Thymus (tissue), 11 donors: ENCODE results near the gene TADA3. TPM values are rescaled to one million over a fixed set of nuclear protein-coding genes. Genes with fewer than 3 reads are reported as not detected.

Source experiments
- DNase-seq, 9 donors: peaks; one replicate each; pipeline ENCODE4 v3.0.0-alpha.2; 2013; ENCODE audit warnings: low spot score in 9 of 9, low read depth in 6 of 9, missing footprints in 1 of 9
- H3K27ac ChIP-seq, 2 donors: one replicate each; pipeline ENCODE4 v1.5.1; 2013; ENCODE audit warnings: control low read depth in 1 of 2, low read depth in 1 of 2, low read length in 1 of 2, mild to moderate bottlenecking in 1 of 2, moderate library complexity in 1 of 2
- H3K27me3 ChIP-seq, 2 donors: one replicate each; pipeline ENCODE4 v1.5.1; 2013; ENCODE audit warnings: low read length in 1 of 2; ENCODE audit not compliant: control insufficient read depth in 2 of 2, insufficient read depth in 1 of 2
- H3K36me3 ChIP-seq, 2 donors: one replicate each; pipeline ENCODE4 v1.5.1; 2013; ENCODE audit warnings: low read length in 1 of 2, mild to moderate bottlenecking in 1 of 2, moderate library complexity in 1 of 2; ENCODE audit not compliant: control insufficient read depth in 2 of 2, insufficient read depth in 2 of 2
- H3K4me1 ChIP-seq, 2 donors: one replicate each; pipeline ENCODE4 v1.5.1; 2013; ENCODE audit warnings: low read length in 2 of 2; ENCODE audit not compliant: control insufficient read depth in 2 of 2, insufficient read depth in 2 of 2
- H3K4me3 ChIP-seq, 2 donors: one replicate each; pipeline ENCODE4 v1.5.1; 2013; ENCODE audit warnings: low read length in 2 of 2, control low read depth in 1 of 2, mild to moderate bottlenecking in 1 of 2
- H3K9me3 ChIP-seq, 2 donors: one replicate each; pipeline ENCODE4 v1.5.1; 2013; ENCODE audit warnings: low read length in 1 of 2, mild to moderate bottlenecking in 1 of 2; ENCODE audit not compliant: control insufficient read depth in 2 of 2, insufficient read depth in 1 of 2
- WGBS: extraction: QIAGEN DNeasy Blood & Tissue Kit; methylation state at CpG from one replicate; pipeline ENCODE4 v1.1.7; 2013; 5-methylcytosine and 5-hydroxymethylcytosine counted together
- polyA plus RNA-seq: library from polyadenylated mRNA; stranded (reverse); fragments of 200-250 nt; gene quantifications from one replicate; pipeline ENCODE4 v1.2.3, GENCODE V29; 2013
- total RNA-seq: library from RNA; stranded (reverse); fragments of 120-200 nt; gene quantifications from one replicate; pipeline ENCODE4 v1.2.4, GENCODE V29; 2013
- donor health status: healthy.

Gene TADA3
- total and polyA plus RNA-seq, 2 donors = 43.6 to 47.6 TPM

DNA sequence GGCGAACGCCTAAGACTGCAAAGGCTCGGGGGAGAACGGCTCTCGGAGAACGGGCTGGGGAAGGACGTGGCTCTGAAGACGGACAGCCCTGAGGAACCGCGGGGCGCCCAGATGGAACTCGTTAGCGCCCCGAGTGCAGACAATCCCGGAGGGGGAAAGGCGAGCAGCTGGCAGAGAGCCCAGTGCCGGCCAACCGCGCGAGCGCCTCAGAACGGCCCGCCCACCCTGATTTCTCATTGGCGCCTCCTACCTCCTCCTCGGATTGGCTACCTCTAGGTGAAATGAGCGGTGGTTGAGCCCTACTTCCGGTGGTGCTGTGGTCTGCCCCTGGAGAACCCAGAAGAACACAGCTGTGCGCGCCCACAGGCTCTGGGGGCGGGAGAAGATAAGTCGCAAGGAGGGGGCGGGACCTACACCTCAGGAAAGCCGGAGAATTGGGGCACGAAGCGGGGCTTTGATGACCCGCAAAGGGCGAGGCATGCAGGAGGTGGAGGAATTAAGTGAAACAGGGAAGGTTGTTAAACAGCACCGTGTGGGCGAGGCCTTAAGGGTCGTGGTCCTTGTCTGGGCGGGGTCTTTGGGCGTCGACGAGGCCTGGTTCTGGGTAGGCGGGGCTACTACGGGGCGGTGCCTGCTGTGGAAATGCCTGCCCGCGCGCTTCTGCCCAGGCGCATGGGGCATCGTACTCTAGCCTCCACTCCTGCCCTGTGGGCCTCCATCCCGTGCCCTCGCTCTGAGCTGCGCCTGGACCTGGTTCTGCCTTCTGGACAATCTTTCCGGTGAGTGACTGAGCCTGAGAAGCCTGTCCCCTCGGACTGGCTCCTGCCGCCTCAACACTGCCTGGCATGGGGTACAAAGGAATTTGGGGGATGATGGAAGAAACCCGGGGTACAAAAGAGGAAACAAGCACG lies 42.4 kb downstream of the TADA3 start, which contains the start of gene OGG1:
OGG1 (plus strand) TSS at position 308 of the 911 bp plus-strand sequence; CDS start at position 643, 335 bp downstream.
- H3K27ac ChIP-seq = peak within 1 kb of the TSS; percentile 86 to 94
- H3K27me3 ChIP-seq = no peaks in the 10 kb centered on the region
- H3K36me3 ChIP-seq = peaks cover 46 to 61% of the 10 kb centered on the region in 2 donors
- WGBS = under 1% methylated on average over 60 of the region's 60 CpGs
- peak; percentile 93 to 99 (median 97) for DNase-seq
- H3K9me3 ChIP-seq = no peaks in the 10 kb centered on the region
- peaks cover 21 to 28% of the 10 kb centered on the region in 2 donors for H3K4me1 ChIP-seq
- H3K4me3 ChIP-seq = peak within 1 kb of the TSS; percentile 63 to 68

DNA sequence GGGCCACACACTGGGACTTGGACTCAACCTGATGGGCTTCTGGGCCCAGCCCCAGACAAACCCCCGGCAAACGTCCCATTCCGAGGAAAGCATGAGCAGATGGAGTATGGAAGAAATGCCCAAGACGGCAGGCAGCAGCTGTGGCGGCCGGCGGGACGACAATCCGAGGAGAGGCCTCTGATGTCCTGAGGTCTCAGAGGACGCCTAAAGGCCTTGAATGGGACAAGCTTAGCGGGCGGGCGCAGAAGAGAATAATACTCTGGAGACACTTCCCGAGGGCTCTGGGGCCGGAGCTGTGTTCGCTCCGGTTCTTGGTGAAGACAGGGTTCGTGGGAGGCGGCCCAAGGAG lies 43.0 kb downstream of the TADA3 start:
- DNase-seq = no peak
- H3K27ac ChIP-seq = peak overlapping the region; percentile 86 to 90
- no peaks in the 10 kb centered on the region for H3K27me3 ChIP-seq
- H3K9me3 ChIP-seq = no peaks in the 10 kb centered on the region
- peak overlapping the region; percentile 63 to 68 for H3K4me3 ChIP-seq
- peaks cover 17 to 23% of the 10 kb centered on the region in 2 donors for H3K4me1 ChIP-seq
- H3K36me3 ChIP-seq = peaks cover 48 to 61% of the 10 kb centered on the region in 2 donors
- WGBS = 29% methylated on average over 19 of the region's 19 CpGs

- H3K4me3 ChIP-seq = no peak overlapping the region
- peaks cover 17 to 22% of the 10 kb centered on the region in 2 donors for H3K4me1 ChIP-seq
- no peaks in the 10 kb centered on the region for H3K9me3 ChIP-seq
- peaks cover 60 to 72% of the 10 kb centered on the region in 2 donors for H3K36me3 ChIP-seq
- no peak for DNase-seq
- no peak overlapping the region for H3K27ac ChIP-seq
- WGBS = 99% methylated on average over 2 of the region's 2 CpGs
- no peaks in the 10 kb centered on the region for H3K27me3 ChIP-seq
These were observed 44.2 kb downstream of the TADA3 start for GRCh38 chr3:9748031-9748430.

DNA sequence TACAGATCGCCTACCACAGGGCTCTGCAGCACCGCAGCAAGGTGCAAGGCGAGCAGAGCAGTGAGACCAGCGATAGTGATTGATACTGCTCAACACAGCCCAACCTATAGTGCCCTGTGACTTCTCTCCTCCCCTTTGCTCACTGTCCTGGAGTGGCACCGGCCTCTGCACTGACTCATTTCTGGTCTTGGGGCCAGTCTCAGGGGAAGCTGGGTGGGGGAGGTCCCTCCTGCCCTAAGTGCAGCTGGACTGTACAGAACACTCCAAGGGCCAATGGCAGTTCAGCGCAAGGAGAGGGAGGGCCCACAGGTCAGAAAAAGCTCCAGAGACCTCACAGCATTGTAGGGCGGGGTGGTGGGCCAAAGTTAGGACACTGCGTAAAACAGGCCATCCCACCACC lies 45.0 kb downstream of the TADA3 start:
- DNase-seq = no peak
- WGBS = 97% methylated on average over 8 of the region's 8 CpGs
- peaks cover 17 to 22% of the 10 kb centered on the region in 2 donors for H3K4me1 ChIP-seq
- H3K27ac ChIP-seq = no peak overlapping the region
- no peaks in the 10 kb centered on the region for H3K27me3 ChIP-seq
- H3K36me3 ChIP-seq = peaks cover 64 to 74% of the 10 kb centered on the region in 2 donors
- H3K9me3 ChIP-seq = no peaks in the 10 kb centered on the region
- H3K4me3 ChIP-seq = no peak overlapping the region

DNA sequence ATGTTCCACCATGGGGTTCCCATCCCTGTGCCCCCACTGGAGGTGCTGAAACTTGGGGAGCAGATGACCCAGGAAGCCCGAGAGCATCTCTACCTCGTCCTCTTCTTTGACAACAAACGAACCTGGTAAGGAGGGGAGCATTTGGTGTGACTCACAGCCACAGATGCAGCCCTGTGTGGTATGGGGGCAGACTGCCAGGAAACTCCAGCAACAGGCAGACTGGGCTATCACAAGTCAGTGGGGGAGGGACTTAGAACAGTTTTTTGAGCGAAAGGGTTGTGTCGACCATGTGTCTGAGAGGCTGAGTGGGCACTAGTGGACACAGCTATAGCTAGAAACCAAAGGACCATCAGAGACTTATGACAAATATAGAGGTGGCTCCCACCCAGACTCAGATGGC lies 45.9 kb downstream of the TADA3 start:
- WGBS = 95% methylated on average over 5 of the region's 5 CpGs
- H3K27ac ChIP-seq = no peak overlapping the region
- H3K4me1 ChIP-seq = peaks cover 10 to 16% of the 10 kb centered on the region in 2 donors
- H3K27me3 ChIP-seq = no peaks in the 10 kb centered on the region
- H3K4me3 ChIP-seq = no peak overlapping the region
- H3K36me3 ChIP-seq = peaks cover 68 to 75% of the 10 kb centered on the region in 2 donors
- DNase-seq = no peak
- no peaks in the 10 kb centered on the region for H3K9me3 ChIP-seq

DNA sequence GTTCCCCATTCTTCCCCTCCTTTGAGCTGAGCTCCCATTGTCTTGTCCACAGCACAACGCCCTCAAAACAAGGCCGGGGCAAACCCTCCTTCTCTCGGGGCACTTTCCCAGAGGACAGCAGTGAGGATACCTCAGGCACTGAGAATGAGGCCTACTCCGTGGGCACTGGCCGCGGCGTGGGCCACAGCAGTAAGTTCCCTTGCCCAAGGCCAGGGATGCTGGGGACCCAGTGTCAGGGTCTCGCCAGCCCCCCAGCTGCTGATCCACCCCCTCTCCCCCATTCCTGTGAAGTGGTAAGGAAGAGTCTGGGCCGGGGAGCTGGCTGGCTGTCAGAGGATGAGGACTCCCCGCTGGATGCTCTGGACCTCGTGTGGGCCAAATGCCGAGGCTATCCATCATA lies 46.8 kb downstream of the TADA3 start:
- H3K27me3 ChIP-seq = no peaks in the 10 kb centered on the region
- peaks cover 76 to 81% of the 10 kb centered on the region in 2 donors for H3K36me3 ChIP-seq
- 98% methylated on average over 12 of the region's 12 CpGs for WGBS
- H3K4me1 ChIP-seq = peaks cover 5 to 9% of the 10 kb centered on the region in 2 donors
- H3K9me3 ChIP-seq = no peaks in the 10 kb centered on the region
- no peak for DNase-seq
- H3K4me3 ChIP-seq = no peak overlapping the region
- no peak overlapping the region for H3K27ac ChIP-seq

DNA sequence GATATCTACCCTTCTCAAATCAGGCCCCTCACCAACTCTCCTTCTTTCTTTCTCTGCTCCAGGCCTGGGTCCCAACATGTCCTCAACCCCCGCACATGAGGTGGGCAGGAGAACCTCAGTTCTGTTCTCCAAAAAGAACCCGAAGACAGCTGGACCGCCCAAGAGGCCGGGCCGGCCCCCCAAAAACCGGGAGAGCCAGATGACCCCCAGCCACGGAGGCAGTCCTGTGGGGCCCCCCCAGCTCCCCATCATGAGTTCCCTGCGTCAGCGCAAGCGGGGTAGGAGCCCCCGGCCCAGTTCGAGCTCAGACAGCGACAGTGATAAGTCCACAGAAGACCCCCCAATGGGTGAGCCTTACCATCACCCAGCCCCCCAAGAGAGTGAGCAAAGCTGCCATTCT lies 48.1 kb downstream of the TADA3 start:
- Histone ChIP-seq H3K9me3 (no peaks in the 10 kb centered on the region), H3K4me1 (peaks cover 3% of the 10 kb centered on the region in 2 donors), H3K4me3 (no peak overlapping the region), H3K36me3 (peaks cover 89 to 94% of the 10 kb centered on the region in 2 donors), H3K27ac (no peak overlapping the region), H3K27me3 (no peaks in the 10 kb centered on the region)
- DNase-seq = no peak
- 98% methylated on average over 13 of the region's 13 CpGs for WGBS

DNA sequence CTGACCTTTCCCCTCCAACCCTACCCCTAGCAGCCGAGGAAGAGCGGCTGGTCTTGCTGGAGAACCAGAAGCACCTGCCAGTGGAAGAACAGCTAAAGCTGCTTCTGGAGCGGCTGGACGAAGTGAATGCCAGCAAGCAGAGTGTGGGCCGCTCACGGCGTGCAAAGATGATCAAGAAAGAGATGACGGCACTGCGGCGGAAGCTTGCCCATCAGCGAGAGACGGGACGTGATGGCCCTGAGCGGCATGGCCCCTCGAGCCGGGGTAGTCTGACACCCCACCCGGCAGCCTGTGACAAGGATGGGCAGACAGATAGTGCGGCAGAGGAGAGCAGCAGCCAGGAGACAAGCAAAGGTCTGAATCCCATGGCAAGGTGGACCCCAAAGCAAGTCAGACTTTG lies 48.7 kb downstream of the TADA3 start:
- Histone ChIP-seq H3K4me3 (no peak overlapping the region), H3K27ac (no peak overlapping the region), H3K9me3 (no peaks in the 10 kb centered on the region), H3K27me3 (no peaks in the 10 kb centered on the region), H3K4me1 (no peaks in the 10 kb centered on the region), H3K36me3 (peaks cover 96 to 100% of the 10 kb centered on the region in 2 donors)
- WGBS = 98% methylated on average over 18 of the region's 18 CpGs
- no peak for DNase-seq

GRCh38 chr3:9742560-9742959 lies 49.7 kb downstream of the TADA3 start:
- Histone ChIP-seq H3K27me3 (no peaks in the 10 kb centered on the region), H3K4me3 (no peak overlapping the region), H3K36me3 (peaks cover 100% of the 10 kb centered on the region in 2 donors), H3K27ac (no peak overlapping the region), H3K4me1 (no peaks in the 10 kb centered on the region), H3K9me3 (no peaks in the 10 kb centered on the region)
- WGBS = 98% methylated on average over 1 of the region's 1 CpG
- DNase-seq = no peak
